GM23248 (cell line): Measurements from ENCODE around the gene DPP6.

Experiments
- EZH2 ChIP-seq: fragments of 200-600 bp; sonication (generic); IDR thresholded peaks from 2 replicates; pipeline ENCODE4 v1.6.1; 2018; ENCODE audit warnings: antibody characterized with exemption, mild to moderate bottlenecking; ENCODE audit not compliant: insufficient read depth, poor library complexity, severe bottlenecking
- EZH2phosphoT487 ChIP-seq: fragments of 200-600 bp; sonication (generic); IDR thresholded peaks from 2 replicates; pipeline ENCODE4 v1.6.1; 2018; ENCODE audit warnings: antibody characterized with exemption, moderate library complexity, mild to moderate bottlenecking, low read depth; ENCODE audit not compliant: insufficient read depth

- no peak for TF ChIP-seq EZH2
- TF ChIP-seq EZH2phosphoT487: no peak
These were observed 807.8 kb downstream of the DPP6 start for GRCh38 chr7:154859747-154860620.
